NCI-H524 treated with DMSO at 0.1 percent for 48 hours (cell line): ENCODE results near the gene CLK2.
A peak's percentile ranks its signal among the peaks of the same experiment; 100 is the strongest.
"Not testable (repeated sequence)": the region's sequence is repeated elsewhere in the genome, so short reads cannot be mapped to it uniquely, and the experiment has no call there.

Experiments
- DNase-seq: peaks from one replicate; lab custom pipeline; 2025; lab: John Stamatoyannopoulos, UW

The CLK2 gene

DNA sequence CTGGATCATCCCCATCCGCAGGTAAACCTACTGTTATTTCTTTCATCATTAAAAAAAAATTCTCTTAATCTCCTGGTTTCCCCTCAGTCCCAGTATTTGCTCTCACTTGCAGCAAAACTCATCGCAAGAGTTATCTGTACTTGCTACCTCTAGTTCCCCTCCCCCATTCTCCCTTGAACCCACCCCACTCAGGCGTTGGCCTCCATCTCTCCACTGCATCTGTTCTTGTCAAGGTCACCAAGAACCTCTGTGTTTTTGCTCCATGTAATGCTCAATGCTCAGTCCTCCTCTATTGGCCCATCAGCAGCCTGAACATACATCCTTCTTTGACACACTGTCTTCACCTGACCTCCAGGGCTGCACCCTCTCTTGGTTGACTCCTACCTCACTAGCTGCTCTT lies 23.4 kb upstream of the CLK2 start:
- DNase-seq = no peak

- DNase-seq = no peak
Measured at GRCh38 chr1:155295942-155296267, 22.6 kb upstream of the CLK2 start.

- no peak for DNase-seq
Measured at GRCh38 chr1:155295183-155295941, 22.1 kb upstream of the CLK2 start.

- DNase-seq = no peak
Measured at GRCh38 chr1:155294520-155295182, 21.3 kb upstream of the CLK2 start.

DNA sequence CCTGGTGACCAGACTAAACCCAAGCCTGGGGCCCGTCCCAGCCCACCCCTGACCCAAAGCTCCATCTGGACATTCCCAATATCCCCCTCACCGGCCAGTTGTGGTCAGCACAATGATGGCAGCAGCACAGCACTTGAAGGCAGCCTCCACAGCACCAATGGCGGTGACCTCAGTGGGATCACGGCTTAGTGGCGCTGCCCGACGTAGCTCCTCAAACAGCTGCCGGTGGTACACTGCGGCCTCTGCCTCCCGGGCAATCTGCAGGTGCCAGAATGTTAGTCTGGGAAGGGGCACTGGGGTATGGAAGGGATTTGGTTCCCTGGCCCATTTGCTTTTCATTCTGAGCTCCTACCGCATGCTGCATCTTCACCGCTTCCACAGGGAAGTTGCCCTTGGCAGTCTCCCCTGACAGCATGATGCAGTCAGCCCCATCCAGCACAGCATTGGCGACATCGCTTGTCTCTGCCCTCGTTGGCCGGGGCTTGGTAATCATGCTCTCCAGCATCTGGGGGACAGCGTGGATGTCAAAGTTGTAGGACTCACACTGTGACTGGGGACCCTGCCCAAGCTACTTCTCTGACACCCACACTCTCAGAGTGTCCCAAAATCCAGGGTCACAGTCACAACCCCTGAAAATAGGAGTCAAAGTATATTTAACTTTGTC lies 19.9 kb upstream of the CLK2 start:
- DNase-seq = no peak

GRCh38 chr1:155291006-155291405 lies 17.7 kb upstream of the CLK2 start:
- not testable (repeated sequence) for DNase-seq

DNA sequence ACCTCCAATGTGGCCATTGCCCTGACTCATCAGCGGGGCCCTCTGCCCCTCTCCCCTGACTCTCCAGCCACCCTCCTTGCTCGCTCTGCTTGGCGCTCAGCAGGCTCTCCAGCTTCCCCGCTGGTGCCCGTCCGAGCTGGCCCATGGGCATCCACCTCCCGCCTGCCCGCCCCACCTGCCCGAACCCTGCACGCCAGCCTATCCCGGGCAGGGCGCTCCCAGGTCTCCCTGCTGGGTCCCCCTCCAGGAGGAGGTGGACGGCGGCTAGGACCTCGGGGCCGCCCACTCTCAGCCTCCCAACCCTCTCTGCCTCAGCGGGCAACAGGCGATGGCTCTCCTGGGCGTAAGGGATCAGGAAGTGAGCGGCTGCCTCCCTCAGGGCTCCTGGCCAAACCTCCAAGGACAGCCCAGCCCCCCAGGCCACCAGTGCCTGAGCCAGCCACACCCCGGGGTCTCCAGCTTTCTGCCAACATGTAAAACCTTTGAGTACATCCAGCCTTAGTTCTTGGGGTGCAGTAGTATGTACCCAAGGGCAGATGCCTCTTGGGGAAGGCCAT lies 14.8 kb upstream of the CLK2 start:
- DNase-seq = no peak

DNA sequence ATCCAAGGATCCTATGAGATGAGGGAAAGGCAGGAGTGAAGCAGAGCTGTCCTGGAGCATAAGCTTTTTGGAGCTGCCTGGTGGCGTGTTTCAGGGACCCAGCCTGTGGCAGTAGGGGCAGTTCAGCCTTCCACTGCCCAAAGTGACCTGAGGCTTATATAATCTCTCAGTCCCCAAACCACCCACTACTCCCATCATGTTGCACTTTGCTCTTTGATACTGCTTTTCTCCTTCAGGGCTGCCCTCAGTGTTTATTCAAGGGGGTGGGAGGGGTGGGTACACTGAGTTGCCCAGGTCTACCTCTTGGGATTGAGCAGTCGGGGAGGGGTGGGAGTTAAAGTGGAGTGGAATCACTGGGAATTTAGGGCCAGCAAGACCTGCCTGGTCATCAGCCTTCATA lies 13.2 kb upstream of the CLK2 start:
- no peak for DNase-seq

GRCh38 chr1:155285631-155286044 lies 12.3 kb upstream of the CLK2 start:
- no peak for DNase-seq

GRCh38 chr1:155285063-155285462 lies 11.8 kb upstream of the CLK2 start:
- DNase-seq = no peak

DNA sequence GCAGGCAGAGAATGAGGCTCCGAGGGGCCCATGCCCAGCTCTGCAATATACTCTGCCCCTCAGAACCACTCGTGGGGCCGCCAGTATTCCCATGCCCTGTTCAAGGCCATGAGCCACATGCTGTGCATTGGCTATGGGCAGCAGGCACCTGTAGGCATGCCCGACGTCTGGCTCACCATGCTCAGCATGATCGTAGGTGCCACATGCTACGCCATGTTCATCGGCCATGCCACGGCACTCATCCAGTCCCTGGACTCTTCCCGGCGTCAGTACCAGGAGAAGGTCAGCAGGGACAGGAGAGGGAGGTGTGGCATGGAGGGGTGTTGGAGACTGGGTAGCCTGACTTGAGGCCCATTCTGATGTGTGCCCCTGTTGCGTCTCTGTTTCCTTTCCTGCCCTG lies 11.2 kb upstream of the CLK2 start:
- no peak for DNase-seq

DNA sequence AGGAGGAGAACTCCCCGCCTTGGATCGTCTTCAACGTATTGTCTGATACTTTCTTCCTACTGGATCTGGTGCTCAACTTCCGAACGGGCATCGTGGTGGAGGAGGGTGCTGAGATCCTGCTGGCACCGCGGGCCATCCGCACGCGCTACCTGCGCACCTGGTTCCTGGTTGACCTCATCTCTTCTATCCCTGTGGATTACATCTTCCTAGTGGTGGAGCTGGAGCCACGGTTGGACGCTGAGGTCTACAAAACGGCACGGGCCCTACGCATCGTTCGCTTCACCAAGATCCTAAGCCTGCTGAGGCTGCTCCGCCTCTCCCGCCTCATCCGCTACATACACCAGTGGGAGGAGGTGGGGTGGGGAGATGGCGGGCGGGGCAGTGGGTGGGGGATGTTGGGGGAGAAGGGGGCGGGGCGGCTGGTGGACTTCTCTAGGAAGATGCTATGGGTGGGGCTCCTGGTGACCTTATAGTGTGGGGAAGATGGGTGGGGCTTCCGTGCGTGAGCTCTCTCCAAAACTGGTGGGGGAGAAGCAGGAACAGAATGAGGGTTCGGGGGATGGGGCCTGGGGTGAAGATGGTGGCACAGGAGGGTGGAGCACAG lies 9.3 kb upstream of the CLK2 start:
- no peak for DNase-seq

DNA sequence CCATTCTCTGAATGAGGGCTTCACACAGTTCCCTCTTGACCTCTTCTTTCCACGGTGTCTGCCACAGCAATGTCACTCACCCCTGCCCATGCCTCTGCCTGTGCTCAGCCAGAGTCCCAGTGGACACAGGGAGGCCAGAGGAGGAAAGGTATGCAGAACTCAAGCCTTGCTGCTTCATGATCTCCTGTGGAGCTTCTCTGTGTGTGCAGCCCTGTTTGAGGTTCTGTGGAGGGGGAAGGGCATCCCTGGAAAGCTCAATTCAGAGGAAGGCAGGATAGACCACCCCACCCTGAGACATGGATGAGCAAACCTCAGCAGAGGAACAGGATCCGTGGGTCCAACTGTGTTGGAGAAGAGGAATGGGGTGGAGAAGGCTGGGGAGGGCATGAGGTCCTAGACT lies 6.0 kb upstream of the CLK2 start:
- DNase-seq = no peak

GRCh38 chr1:155278689-155279160 lies 5.4 kb upstream of the CLK2 start:
- DNase-seq = no peak

DNA sequence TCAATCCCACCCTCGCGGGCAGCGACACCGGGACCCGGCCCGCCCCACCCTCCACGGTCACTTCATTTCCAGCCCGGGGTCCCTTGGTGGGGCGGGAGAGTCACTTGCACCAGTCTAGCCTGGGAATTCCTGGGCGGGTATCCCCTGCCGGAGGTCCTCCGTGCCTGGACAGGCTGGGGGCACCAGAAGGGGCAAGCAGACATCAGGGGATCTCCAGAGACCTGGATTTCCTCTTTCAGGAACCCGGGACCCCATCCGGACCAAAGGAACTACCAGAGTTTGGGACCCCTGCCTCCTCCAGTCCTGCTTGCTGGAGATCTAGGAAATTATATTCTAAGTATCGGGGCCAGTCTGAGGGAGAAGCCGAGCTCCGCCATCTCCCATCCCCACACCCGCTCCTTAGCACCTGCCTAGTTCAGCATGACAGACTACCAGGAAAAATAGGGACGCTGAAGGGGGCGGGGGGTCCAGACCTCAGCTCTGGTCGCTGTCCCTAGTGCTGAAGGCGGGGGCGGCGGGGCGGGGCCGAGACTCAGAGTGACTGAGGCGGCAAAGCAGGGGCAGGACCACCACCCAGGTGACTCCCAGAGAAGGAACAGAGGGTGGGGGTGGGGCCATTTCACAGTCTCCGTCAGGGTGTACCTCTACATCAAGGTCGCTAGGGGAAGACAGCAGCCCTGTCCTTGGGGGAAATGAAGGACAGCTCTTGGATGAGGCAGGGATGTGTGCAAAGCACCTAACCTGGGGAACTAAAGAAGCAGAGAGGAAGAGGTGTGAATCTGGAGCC lies 4.8 kb upstream of the CLK2 start:
- DNase-seq = no peak

- peak; percentile 71 for DNase-seq
Measured at GRCh38 chr1:155277070-155277901, 4.0 kb upstream of the CLK2 start, which contains the start of gene HCN3. TSS of gene HCN3 (plus strand) at chr1:155277463. CDS start at chr1:155277591, 128 bp downstream.

DNA sequence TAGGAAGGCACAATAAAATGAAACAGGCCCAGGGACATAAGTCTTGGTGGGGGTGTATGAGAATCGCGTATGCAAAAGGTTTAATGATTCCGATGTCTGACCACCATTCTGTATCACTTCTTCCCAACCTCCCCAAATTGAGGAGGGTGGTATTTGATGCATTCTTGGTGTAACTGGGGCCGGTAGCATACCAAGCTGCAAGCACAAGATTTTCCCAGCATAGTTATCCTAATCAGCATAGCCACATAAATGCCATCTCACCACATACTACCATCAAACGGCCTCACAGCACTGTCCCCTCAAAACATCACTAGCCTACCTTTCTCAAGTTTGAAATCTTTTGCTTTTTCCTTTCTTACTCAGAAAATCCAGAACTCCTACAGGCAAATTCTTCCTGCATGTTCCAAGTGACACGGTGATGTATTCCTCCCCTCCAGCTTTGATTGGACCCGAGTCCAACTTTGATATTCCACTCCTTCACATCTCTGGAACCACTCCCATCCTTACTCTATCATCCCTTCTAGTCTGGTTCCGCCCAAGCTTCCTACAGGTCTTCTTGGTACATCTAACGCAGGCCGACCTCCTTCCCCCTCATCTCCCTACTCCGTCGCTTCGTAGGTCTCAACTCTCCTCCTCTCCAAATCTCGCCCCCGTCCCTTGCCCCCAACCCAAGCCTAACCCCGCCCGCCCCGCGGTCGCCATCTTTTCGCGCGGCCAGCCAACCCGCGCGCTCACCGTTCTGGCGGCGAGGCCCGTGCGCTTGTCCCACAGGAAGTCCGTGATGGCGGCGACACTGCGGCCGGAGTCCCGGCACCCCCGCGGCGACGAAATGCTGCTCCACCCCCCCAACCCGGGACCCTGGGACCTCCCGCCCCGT lies 600 bp downstream of the CLK2 start:
- DNase-seq = no peak

DNA sequence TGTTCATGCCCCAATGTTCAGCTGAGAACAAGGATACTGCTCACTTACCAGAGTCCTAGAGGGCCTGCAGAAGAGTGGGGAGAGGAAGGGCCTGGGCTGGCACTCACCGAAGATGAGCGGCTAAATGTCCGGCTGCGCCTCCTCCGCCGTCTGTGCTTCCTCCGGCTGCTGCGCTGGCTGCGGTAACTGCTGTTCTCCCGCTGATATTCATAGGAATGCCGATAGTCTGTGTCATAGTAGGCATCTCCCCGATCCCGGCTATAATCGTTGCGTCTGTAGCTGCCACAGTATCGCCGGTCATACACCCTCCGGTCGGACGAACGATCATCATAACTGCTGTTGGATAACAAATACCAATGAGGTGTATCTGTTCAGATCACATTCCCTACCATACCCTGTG lies 3.9 kb downstream of the CLK2 start:
- no peak for DNase-seq

DNA sequence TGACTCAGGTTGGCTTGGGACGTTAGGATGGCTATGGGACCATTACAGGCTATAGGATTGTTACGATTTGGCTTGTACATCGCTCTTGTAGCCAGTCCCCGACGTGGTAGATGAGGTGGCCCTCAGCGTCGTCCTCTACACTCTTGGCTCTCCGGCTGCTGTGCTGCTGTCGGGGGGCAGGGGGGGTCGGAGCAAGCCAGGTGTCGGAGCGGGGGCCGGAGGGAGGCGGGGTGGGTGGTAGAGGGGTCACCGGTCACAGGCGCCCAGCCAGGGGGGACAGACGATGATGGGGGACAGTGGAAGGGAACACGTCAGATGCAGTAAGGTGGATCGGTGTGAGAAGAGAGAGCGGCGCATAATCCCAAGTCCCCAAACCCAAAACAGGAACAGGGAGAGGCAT lies 4.7 kb downstream of the CLK2 start:
- no peak for DNase-seq

DNA sequence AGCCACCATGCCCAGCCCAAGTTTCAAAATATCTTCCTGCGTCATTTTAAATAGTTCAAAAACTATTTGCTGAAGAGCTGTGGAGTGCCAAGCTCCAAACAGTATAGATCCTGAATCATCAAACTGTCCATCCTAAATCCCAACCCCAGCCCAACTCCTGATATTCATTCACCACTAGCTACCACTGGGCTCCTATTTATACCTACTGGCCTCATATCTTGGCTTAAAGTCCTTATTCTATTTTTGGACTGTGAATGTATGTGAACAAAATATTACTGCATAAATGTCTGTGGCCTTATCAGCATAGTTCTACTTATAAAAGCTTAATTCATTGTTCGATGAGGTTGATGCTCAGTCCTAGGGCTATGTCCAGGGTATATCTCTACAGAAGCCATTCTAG lies 5.9 kb downstream of the CLK2 start:
- DNase-seq = no peak
